ENCODE data around the gene LTO1.

DNA sequence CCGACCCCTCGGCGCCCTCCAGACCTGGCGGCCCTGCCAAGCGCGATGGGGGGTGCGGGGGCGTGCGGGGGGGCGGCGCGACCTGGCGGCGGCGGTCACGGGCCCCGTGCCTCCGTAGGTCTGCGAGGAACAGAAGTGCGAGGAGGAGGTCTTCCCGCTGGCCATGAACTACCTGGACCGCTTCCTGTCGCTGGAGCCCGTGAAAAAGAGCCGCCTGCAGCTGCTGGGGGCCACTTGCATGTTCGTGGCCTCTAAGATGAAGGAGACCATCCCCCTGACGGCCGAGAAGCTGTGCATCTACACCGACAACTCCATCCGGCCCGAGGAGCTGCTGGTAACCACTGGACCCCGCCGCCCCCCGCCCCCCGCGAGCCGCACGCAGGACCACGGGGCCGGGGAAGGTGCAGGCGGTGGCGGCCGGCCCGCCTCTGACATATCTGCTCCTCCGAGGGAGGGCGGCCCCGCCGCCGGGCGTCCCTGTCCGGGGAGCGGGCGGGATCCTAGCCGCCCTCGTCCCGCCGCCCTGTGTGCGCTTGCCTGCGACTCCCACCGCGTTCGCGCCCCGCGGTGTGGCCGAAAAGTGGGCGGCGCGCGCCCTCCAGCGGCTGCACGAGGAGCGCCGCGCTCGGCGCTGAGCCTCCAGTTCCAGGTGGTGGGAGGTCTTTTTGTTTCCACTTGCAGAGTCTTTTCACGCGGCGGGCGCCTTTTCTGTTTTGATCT is 32.1 kb downstream of the LTO1 start:
- TF ChIP-seq, protein P1, sequence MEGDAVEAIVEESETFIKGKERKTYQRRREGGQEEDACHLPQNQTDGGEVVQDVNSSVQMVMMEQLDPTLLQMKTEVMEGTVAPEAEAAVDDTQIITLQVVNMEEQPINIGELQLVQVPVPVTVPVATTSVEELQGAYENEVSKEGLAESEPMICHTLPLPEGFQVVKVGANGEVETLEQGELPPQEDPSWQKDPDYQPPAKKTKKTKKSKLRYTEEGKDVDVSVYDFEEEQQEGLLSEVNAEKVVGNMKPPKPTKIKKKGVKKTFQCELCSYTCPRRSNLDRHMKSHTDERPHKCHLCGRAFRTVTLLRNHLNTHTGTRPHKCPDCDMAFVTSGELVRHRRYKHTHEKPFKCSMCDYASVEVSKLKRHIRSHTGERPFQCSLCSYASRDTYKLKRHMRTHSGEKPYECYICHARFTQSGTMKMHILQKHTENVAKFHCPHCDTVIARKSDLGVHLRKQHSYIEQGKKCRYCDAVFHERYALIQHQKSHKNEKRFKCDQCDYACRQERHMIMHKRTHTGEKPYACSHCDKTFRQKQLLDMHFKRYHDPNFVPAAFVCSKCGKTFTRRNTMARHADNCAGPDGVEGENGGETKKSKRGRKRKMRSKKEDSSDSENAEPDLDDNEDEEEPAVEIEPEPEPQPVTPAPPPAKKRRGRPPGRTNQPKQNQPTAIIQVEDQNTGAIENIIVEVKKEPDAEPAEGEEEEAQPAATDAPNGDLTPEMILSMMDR (IDR thresholded peaks at IDR 0.05): peak; percentile 83
- TF ChIP-seq TAF1 (IDR thresholded peaks at IDR 0.05; ENCODE audit: borderline replicate concordance, low read depth, low read length) (no peak), EZH2phosphoT487 (IDR thresholded peaks at IDR 0.05; ENCODE audit: borderline replicate concordance, low read depth) (no peak), MXI1 (IDR thresholded peaks at IDR 0.05; ENCODE audit: low read depth, low read length) (peak; percentile 77), FOXM1 (IDR thresholded peaks at IDR 0.05; ENCODE audit: low read depth) (no peak), RAD21 (IDR thresholded peaks at IDR 0.05; ENCODE audit: low read length) (peak; percentile 86), RXRA (IDR thresholded peaks at IDR 0.05; ENCODE audit: borderline replicate concordance, low read depth) (no peak), NFIC (IDR thresholded peaks at IDR 0.05; ENCODE audit: borderline replicate concordance) (no peak; the same call in 1 of the 2 replicates)
- TF ChIP-seq, protein P2, sequence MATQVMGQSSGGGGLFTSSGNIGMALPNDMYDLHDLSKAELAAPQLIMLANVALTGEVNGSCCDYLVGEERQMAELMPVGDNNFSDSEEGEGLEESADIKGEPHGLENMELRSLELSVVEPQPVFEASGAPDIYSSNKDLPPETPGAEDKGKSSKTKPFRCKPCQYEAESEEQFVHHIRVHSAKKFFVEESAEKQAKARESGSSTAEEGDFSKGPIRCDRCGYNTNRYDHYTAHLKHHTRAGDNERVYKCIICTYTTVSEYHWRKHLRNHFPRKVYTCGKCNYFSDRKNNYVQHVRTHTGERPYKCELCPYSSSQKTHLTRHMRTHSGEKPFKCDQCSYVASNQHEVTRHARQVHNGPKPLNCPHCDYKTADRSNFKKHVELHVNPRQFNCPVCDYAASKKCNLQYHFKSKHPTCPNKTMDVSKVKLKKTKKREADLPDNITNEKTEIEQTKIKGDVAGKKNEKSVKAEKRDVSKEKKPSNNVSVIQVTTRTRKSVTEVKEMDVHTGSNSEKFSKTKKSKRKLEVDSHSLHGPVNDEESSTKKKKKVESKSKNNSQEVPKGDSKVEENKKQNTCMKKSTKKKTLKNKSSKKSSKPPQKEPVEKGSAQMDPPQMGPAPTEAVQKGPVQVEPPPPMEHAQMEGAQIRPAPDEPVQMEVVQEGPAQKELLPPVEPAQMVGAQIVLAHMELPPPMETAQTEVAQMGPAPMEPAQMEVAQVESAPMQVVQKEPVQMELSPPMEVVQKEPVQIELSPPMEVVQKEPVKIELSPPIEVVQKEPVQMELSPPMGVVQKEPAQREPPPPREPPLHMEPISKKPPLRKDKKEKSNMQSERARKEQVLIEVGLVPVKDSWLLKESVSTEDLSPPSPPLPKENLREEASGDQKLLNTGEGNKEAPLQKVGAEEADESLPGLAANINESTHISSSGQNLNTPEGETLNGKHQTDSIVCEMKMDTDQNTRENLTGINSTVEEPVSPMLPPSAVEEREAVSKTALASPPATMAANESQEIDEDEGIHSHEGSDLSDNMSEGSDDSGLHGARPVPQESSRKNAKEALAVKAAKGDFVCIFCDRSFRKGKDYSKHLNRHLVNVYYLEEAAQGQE (IDR thresholded peaks at IDR 0.05; ENCODE audit: low read depth, low read length): no peak
- TF ChIP-seq, protein P3, sequence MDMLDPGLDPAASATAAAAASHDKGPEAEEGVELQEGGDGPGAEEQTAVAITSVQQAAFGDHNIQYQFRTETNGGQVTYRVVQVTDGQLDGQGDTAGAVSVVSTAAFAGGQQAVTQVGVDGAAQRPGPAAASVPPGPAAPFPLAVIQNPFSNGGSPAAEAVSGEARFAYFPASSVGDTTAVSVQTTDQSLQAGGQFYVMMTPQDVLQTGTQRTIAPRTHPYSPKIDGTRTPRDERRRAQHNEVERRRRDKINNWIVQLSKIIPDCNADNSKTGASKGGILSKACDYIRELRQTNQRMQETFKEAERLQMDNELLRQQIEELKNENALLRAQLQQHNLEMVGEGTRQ (IDR thresholded peaks at IDR 0.05; ENCODE audit: borderline replicate concordance, low read depth, low read length): no peak
